ENCODE data around the gene POM121L2.

DNA sequence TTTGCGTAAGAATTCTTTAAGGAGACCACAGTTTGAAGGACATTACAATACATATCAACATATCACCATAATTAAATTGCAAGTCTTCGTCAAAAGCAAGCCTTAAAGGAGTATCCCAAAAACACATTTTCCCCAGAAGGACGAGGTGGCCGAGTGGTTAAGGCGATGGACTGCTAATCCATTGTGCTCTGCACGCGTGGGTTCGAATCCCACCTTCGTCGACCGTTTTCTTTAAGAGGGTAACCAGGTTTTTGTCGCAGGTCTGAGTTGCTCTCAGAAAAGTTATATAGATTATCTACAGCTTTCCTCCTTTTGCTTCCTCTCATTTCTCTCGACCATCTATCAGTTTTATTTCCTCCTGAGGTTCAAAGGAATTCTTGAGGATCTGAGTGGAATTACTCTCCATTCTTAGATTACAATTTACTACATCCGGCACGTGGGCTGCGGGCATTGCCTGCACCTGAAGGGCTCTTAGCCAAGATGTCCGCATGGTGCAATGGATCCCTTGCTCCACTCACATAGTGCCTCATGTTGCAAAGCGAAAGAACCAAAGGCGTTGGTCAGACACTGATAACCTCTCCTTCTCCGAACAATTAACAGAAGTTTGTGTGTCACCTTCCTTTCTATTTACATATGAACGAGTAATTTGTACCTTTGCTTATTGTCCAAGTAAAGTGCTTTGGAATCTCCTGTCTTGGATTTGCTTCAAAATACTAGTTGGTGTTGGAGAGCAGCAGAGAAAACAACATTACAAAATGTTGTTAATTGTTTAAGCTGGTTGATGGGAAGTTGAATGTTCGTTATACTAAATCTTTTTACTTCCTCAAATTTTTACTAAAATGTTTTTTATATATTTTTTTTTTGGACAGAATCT lies 14.0 kb downstream of the POM121L2 start:
- TF ChIP-seq GATA2 (IDR thresholded peaks at IDR 0.05; ENCODE audit: low read depth, low read length) (no peak), GATA3 (IDR thresholded peaks at IDR 0.05; ENCODE audit: low read depth, low read length) (no peak)

All from SH-SY5Y (cell line).